ENCODE results near the gene AXIN1.

- TF ChIP-seq CTCF (IDR thresholded peaks at IDR 0.05), result no peak
- TF ChIP-seq POLR2A (IDR thresholded peaks at IDR 0.05), result no peak
- TF ChIP-seq EP300 (IDR thresholded peaks at IDR 0.05), result no peak
- TF ChIP-seq POLR2AphosphoS5 (IDR thresholded peaks at IDR 0.05), result no peak
Measured at GRCh38 chr16:311725-312124, 40.8 kb downstream of the AXIN1 start.
